NAMALWA (cell line): ENCODE results near the gene ZDHHC14.

ENCODE experiments used
- DNase-seq: peaks from one replicate; pipeline ENCODE4 v3.0.0-alpha.2; 2015; ENCODE audit warnings: low spot score

The ZDHHC14 gene

GRCh38 chr6:157627195-157627966, 246.4 kb downstream of the ZDHHC14 start:
- DNase-seq, result no peak

GRCh38 chr6:157628463-157628862, 247.5 kb downstream of the ZDHHC14 start:
- DNase-seq, result no peak

- no peak for DNase-seq
Observed at GRCh38 chr6:157629220-157629619, 248.2 kb downstream of the ZDHHC14 start.

- no peak for DNase-seq
Observed at GRCh38 chr6:157630463-157631080, 249.6 kb downstream of the ZDHHC14 start.

- DNase-seq, result no peak
Observed at GRCh38 chr6:157631412-157631811, 250.4 kb downstream of the ZDHHC14 start.

- DNase-seq, result no peak
Observed at GRCh38 chr6:157631838-157632614, 251.0 kb downstream of the ZDHHC14 start.

- no peak for DNase-seq
Observed at GRCh38 chr6:157632821-157633220, 251.8 kb downstream of the ZDHHC14 start.

GRCh38 chr6:157634546-157634945, 253.6 kb downstream of the ZDHHC14 start:
- DNase-seq, result no peak

GRCh38 chr6:157635388-157636244, 254.6 kb downstream of the ZDHHC14 start:
- DNase-seq, result no peak

GRCh38 chr6:157637516-157637915, 256.5 kb downstream of the ZDHHC14 start:
- DNase-seq, result no peak

GRCh38 chr6:157637941-157638662, 257.1 kb downstream of the ZDHHC14 start:
- no peak for DNase-seq

- DNase-seq, result no peak
Observed at GRCh38 chr6:157638779-157639178, 257.8 kb downstream of the ZDHHC14 start.

GRCh38 chr6:157640746-157641451, 259.9 kb downstream of the ZDHHC14 start:
- no peak for DNase-seq

- no peak for DNase-seq
Observed at GRCh38 chr6:157641837-157642236, 260.8 kb downstream of the ZDHHC14 start.

- no peak for DNase-seq
Observed at GRCh38 chr6:157642736-157643135, 261.7 kb downstream of the ZDHHC14 start.

- DNase-seq, result no peak
Observed at GRCh38 chr6:157644043-157644810, 263.2 kb downstream of the ZDHHC14 start.

GRCh38 chr6:157645201-157645795, 264.3 kb downstream of the ZDHHC14 start:
- DNase-seq, result no peak

- DNase-seq, result no peak
Observed at GRCh38 chr6:157646012-157646411, 265.0 kb downstream of the ZDHHC14 start.

GRCh38 chr6:157647261-157647915, 266.4 kb downstream of the ZDHHC14 start:
- no peak for DNase-seq
